Sigmoid colon (tissue), 3 donors: ENCODE results near the gene PPM1M.
A peak's percentile ranks its signal among the peaks of the same experiment; 100 is the strongest.

ENCODE experiments used
- POLR2A ChIP-seq, 2 donors: fragments of 450-650 bp; IDR thresholded peaks; one replicate each; pipeline ENCODE4 v1.6.1; 2016; ENCODE audit warnings: antibody characterized with exemption in 2 of 2, mild to moderate bottlenecking in 2 of 2, moderate library complexity in 2 of 2
- TF ChIP-seq, protein P1 (sequence below), 4 experiments: fragments of 450-650 bp in 3 of 4; fragments of 200-600 bp in 1 of 4; IDR thresholded peaks; one replicate each; pipeline ENCODE4 v1.5.1; 2016 to 2019; ENCODE audit warnings: antibody characterized with exemption in 4 of 4, mild to moderate bottlenecking in 3 of 4, moderate library complexity in 2 of 4

DNA sequence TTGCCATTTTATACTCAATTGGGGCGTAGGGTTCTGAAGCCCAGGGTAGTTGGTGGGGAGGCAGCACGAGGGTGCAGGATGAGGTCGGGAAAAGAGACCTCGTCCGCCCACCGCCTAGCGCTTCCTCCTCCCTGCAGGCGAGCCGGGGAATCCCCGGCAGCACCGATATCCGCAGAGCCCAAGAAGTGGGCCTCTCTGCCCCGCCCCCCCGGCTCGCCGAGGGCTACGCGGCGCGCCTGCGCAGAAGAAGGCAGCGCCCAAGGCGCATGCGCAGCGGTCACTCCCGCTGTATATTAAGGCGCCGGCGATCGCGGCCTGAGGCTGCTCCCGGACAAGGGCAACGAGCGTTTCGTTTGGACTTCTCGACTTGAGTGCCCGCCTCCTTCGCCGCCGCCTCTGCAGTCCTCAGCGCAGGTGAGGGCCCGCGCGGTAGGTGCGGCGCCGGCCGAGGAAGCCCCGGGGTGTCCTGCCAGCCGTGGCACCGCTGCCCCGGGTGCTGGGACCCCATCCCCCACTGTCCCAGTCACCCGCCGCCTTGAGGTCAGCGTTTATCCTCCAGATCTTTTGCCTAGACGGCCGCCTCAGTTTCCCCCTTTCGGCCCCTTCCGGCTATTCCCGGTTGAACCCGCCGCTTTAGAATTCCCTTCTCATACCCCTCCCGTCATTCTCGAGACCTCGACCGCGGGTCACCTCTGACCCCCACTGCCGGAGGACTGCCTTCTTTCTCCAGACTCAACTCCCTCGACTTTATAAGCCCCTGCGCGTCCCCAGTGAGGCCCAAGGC is 47.5 kb upstream of the PPM1M start, which contains the start of gene ALAS1:
- TF ChIP-seq POLR2A (IDR thresholded peaks at IDR 0.05), result peak; percentile 58 to 88
- TF ChIP-seq, protein P1, sequence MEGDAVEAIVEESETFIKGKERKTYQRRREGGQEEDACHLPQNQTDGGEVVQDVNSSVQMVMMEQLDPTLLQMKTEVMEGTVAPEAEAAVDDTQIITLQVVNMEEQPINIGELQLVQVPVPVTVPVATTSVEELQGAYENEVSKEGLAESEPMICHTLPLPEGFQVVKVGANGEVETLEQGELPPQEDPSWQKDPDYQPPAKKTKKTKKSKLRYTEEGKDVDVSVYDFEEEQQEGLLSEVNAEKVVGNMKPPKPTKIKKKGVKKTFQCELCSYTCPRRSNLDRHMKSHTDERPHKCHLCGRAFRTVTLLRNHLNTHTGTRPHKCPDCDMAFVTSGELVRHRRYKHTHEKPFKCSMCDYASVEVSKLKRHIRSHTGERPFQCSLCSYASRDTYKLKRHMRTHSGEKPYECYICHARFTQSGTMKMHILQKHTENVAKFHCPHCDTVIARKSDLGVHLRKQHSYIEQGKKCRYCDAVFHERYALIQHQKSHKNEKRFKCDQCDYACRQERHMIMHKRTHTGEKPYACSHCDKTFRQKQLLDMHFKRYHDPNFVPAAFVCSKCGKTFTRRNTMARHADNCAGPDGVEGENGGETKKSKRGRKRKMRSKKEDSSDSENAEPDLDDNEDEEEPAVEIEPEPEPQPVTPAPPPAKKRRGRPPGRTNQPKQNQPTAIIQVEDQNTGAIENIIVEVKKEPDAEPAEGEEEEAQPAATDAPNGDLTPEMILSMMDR (IDR thresholded peaks at IDR 0.05), result peak; percentile 29 to 54 (median 33)
